Neuronal stem cell (in vitro differentiated cells): ENCODE data around the gene OR4M1.
"Not testable (repeated sequence)": the region's sequence is repeated elsewhere in the genome, so short reads cannot be mapped to it uniquely, and the experiment has no call there.

Experiments
- DNase-seq: peaks from one replicate; pipeline ENCODE4 v3.0.0-alpha.2; 2013; ENCODE audit warnings: low spot score
- H2AFZ ChIP-seq: one replicate; pipeline ENCODE4 v1.6.1; 2013; ENCODE audit warnings: mild to moderate bottlenecking, low read length, inconsistent platforms
- H2AK5ac ChIP-seq: 2 replicates; pipeline ENCODE4 v1.6.1; 2013; ENCODE audit warnings: low read depth, mild to moderate bottlenecking, inconsistent platforms, low read length, moderate library complexity, mixed read lengths
- H2BK120ac ChIP-seq: 2 replicates; pipeline ENCODE4 v1.6.1; 2013; ENCODE audit warnings: low read depth, mild to moderate bottlenecking, inconsistent platforms, low read length, moderate library complexity, mixed read lengths
- H2BK12ac ChIP-seq: one replicate; pipeline ENCODE4 v1.6.1; 2013; ENCODE audit warnings: low read length, inconsistent platforms
- H2BK15ac ChIP-seq: 2 replicates; pipeline ENCODE4 v1.6.1; 2013; ENCODE audit warnings: mild to moderate bottlenecking, low read length, inconsistent platforms, mixed read lengths
- H2BK5ac ChIP-seq: one replicate; pipeline ENCODE4 v1.6.1; 2013; ENCODE audit warnings: inconsistent platforms, mild to moderate bottlenecking, low read length, moderate library complexity
- H3K14ac ChIP-seq: one replicate; pipeline ENCODE4 v1.6.1; 2013; ENCODE audit warnings: low read length, inconsistent platforms
- H3K18ac ChIP-seq: 2 replicates; pipeline ENCODE4 v1.6.1; 2013; ENCODE audit warnings: low read length, inconsistent platforms
- H3K23ac ChIP-seq: 2 replicates; pipeline ENCODE4 v1.6.1; 2013; ENCODE audit warnings: low read depth, mild to moderate bottlenecking, mixed read lengths, low read length, inconsistent platforms; ENCODE audit not compliant: poor library complexity
- H3K27ac ChIP-seq: replicated peaks from 3 replicates; pipeline ENCODE4 v1.5.1; 2013; ENCODE audit warnings: low read length, inconsistent platforms
- H3K27me3 ChIP-seq, 3 experiments: 2 replicates each; pipeline ENCODE4 v1.6.1; 2013; ENCODE audit warnings: low read length in 3 of 3, mild to moderate bottlenecking in 2 of 3, inconsistent platforms in 1 of 3, low read depth in 1 of 3, mixed read lengths in 1 of 3, moderate library complexity in 1 of 3; ENCODE audit not compliant: control insufficient read depth in 3 of 3, insufficient read depth in 3 of 3
- H3K36me3 ChIP-seq, 2 donors: replicated peaks in 1 of 2; 2 replicates each; pipeline ENCODE4 v1.6.1; 2013; ENCODE audit warnings: low read length in 2 of 2; ENCODE audit not compliant: control insufficient read depth in 2 of 2, insufficient read depth in 2 of 2
- H3K4ac ChIP-seq: 2 replicates; pipeline ENCODE4 v1.6.1; 2013; ENCODE audit warnings: inconsistent platforms, mild to moderate bottlenecking, low read length, moderate library complexity
- H3K4me1 ChIP-seq, 2 donors: 1 replicate in 1 of 2; 2 replicates in 1 of 2; pipeline ENCODE4 v1.6.1; 2013; ENCODE audit warnings: low read length in 2 of 2, low read depth in 1 of 2; ENCODE audit not compliant: control insufficient read depth in 2 of 2, insufficient read depth in 1 of 2
- H3K4me2 ChIP-seq: one replicate; pipeline ENCODE4 v1.6.1; 2013; ENCODE audit warnings: mild to moderate bottlenecking, low read length, inconsistent platforms; ENCODE audit not compliant: insufficient read depth, poor library complexity, severe bottlenecking
- H3K4me3 ChIP-seq, 2 donors: 2 replicates each; pipeline ENCODE4 v1.5.1; 2013; ENCODE audit warnings: low read length in 2 of 2, mild to moderate bottlenecking in 2 of 2, inconsistent platforms in 1 of 2, moderate library complexity in 1 of 2
- H3K79me1 ChIP-seq: one replicate; pipeline ENCODE4 v1.6.1; 2013; ENCODE audit warnings: low read depth, mild to moderate bottlenecking, inconsistent platforms, low read length, moderate library complexity
- H3K9ac ChIP-seq: one replicate; pipeline ENCODE4 v1.6.1; 2013; ENCODE audit warnings: mild to moderate bottlenecking, low read depth, low read length, inconsistent platforms; ENCODE audit not compliant: poor library complexity
- H3K9me3 ChIP-seq, 2 donors: replicated peaks in 1 of 2; 2 replicates each; pipeline versions ENCODE3 to v1.6.1; 2013; ENCODE audit warnings: low read length in 2 of 2, mild to moderate bottlenecking in 2 of 2, inconsistent platforms in 1 of 2, low read depth in 1 of 2, mixed read lengths in 1 of 2, moderate library complexity in 1 of 2; ENCODE audit not compliant: control insufficient read depth in 2 of 2, insufficient read depth in 1 of 2
- H4K8ac ChIP-seq: one replicate; pipeline ENCODE4 v1.6.1; 2013; ENCODE audit warnings: low read depth, mild to moderate bottlenecking, inconsistent platforms, low read length, moderate library complexity
- H4K91ac ChIP-seq: one replicate; pipeline ENCODE4 v1.6.1; 2013; ENCODE audit warnings: low read length, low read depth, mild to moderate bottlenecking, inconsistent platforms; ENCODE audit not compliant: poor library complexity
- WGBS, 2 donors: extraction: QIAGEN DNeasy Blood & Tissue Kit; methylation state at CpG; one replicate each; pipeline ENCODE4 v1.1.7; 2013; ENCODE audit warnings: missing lambda C conversion rate in 2 of 2, mixed read lengths in 1 of 2; ENCODE audit not compliant: insufficient read length in 2 of 2, insufficient replicate concordance in 1 of 2; ENCODE audit errors: extremely low coverage in 2 of 2; 5-methylcytosine and 5-hydroxymethylcytosine counted together

The OR4M1 gene

DNA sequence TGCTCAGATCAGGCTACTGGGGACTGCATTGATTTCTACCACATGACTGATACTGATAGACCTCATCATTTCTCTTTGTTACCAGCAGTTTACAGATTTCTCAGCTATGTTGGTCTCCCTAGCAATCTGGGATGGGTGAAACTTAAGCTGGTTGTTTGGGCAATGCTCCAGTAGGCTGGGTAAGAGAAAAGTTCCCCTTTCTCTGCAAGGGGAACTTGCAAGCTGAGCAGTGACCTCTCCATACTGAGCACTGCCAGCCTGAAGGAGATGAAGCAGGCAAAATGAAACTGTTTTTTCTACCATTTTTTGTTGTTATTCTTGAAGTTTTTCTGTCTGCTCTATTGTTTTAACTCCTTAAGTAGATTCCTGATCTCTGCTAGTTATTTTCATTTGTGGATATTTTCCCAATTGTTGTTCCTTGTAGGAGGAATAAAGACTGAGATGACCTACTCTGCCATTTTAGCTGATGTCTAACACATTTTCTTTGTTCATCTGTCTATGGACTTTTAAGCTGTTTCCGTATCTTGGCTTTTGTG lies 1.3 kb upstream of the OR4M1 start:
- no peak overlapping the region for H3K9ac ChIP-seq
- H2AFZ ChIP-seq, result no peak overlapping the region
- DNase-seq, result no peak
- no peak overlapping the region for H3K4me3 ChIP-seq
- no peak overlapping the region for H3K18ac ChIP-seq
- no peak overlapping the region for H3K4ac ChIP-seq
- no peak overlapping the region for H2AK5ac ChIP-seq
- no peaks in the 10 kb centered on the region for H3K79me1 ChIP-seq
- H4K8ac ChIP-seq, result no peak overlapping the region
- H3K14ac ChIP-seq, result no peak overlapping the region
- H3K36me3 ChIP-seq, result no peaks in the 10 kb centered on the region
- no peak overlapping the region for H3K4me2 ChIP-seq
- no peak overlapping the region for H2BK120ac ChIP-seq
- H2BK15ac ChIP-seq, result no peak overlapping the region
- no peak overlapping the region for H3K23ac ChIP-seq
- H3K4me1 ChIP-seq, result no peaks in the 10 kb centered on the region
- H3K27ac ChIP-seq, result no peak overlapping the region
- H2BK5ac ChIP-seq, result no peak overlapping the region
- peaks cover 0 to 9% of the 10 kb centered on the region in 2 donors for H3K9me3 ChIP-seq
- no peak overlapping the region for H2BK12ac ChIP-seq
- H4K91ac ChIP-seq, result no peak overlapping the region
- no CpG with 5 or more reads among the region's 1 CpG for WGBS, 2 donors
- no peaks in the 10 kb centered on the region for H3K27me3 ChIP-seq

DNA sequence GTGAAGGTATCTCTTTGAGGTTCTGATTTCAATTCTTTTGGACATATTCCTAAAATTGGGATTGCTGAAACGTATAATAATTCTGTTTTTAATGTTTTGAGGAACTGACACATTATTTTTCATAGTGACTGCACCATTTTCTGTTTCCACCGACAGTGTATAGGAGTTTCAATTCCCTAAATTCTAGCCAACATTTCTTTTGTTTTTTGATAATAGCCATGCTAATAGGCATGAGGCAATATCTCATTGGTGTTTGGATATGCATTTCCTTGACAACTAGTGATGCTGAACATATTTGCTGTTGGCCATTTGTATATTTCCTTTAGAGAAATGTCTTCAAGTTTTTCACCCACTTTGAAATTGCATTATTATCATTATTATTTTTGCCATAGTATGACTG lies 850 bp upstream of the OR4M1 start:
- not testable (repeated sequence) for H2BK5ac ChIP-seq, H3K27ac ChIP-seq, H2BK15ac ChIP-seq, H2BK12ac ChIP-seq, H3K4me2 ChIP-seq, H3K23ac ChIP-seq, H3K36me3 ChIP-seq, H2BK120ac ChIP-seq, H3K4ac ChIP-seq, H3K4me3 ChIP-seq, H3K27me3 ChIP-seq, DNase-seq, H3K9me3 ChIP-seq, H2AK5ac ChIP-seq, H2AFZ ChIP-seq, H4K91ac ChIP-seq, H3K4me1 ChIP-seq, H3K9ac ChIP-seq, H3K79me1 ChIP-seq, H3K14ac ChIP-seq, H4K8ac ChIP-seq, H3K18ac ChIP-seq
- no CpG with 5 or more reads among the region's 2 CpGs for WGBS, 2 donors

DNA sequence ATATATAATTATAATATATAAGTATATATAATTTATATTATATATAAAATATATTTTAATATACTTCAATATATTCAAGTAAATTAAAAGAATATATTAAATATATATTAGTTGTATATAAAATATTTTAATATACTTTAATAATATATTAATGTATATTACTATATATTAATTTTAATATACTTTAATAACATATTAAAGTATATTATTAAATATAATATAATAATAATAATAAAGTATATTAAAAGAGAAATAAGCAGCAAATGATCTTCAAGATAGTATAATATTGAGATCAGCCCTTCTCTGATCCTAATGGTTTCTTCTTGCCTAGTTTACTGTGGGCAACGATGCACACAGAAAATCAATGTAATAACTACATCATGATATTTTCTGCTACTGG lies 2.3 kb downstream of the OR4M1 start:
- Histone ChIP-seq H3K79me1 (no peaks in the 10 kb centered on the region), H3K36me3 (no peaks in the 10 kb centered on the region), H3K4me1 (no peaks in the 10 kb centered on the region), H2AK5ac (no peak overlapping the region), H2BK12ac (no peak overlapping the region), H4K8ac (no peak overlapping the region), H3K23ac (no peak overlapping the region), H3K27ac (no peak overlapping the region), H3K4me3 (no peak overlapping the region), H2BK15ac (no peak overlapping the region), H3K14ac (no peak overlapping the region), H3K18ac (no peak overlapping the region), H4K91ac (no peak overlapping the region), H2BK120ac (no peak overlapping the region), H3K27me3 (no peaks in the 10 kb centered on the region), H3K4me2 (no peak overlapping the region), H3K9me3 (peaks cover 0 to 9% of the 10 kb centered on the region in 2 donors), H3K9ac (no peak overlapping the region), H2BK5ac (no peak overlapping the region), H3K4ac (no peak overlapping the region), H2AFZ (no peak overlapping the region)
- DNase-seq, result no peak
- WGBS, 2 donors, result no CpG with 5 or more reads among the region's 1 CpG

DNA sequence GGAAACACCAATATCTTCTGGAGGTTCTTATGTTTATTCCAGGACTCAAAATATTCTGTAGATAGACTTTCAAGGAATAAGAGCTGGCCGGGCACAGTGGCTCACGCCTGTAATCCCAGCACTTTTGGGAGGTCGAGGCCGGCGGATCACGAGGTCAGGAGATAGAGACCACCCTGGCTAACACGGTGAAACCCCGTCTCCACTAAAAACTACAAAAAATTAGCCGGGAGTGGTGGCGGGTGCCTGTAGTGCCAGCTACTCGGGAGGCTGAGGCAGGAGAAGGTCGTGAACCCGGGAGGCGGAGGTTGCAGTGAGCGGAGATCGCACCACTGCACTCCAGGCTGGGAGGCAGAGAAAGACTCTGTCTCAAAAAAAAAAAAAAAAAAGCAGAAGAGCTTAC lies 12.5 kb downstream of the OR4M1 start:
- H2BK12ac ChIP-seq, H3K18ac ChIP-seq, H2AK5ac ChIP-seq, H3K4ac ChIP-seq, H3K4me3 ChIP-seq, H4K91ac ChIP-seq, H3K9ac ChIP-seq, DNase-seq, H3K4me2 ChIP-seq, H3K27ac ChIP-seq, H4K8ac ChIP-seq, H2AFZ ChIP-seq, H3K36me3 ChIP-seq, H3K79me1 ChIP-seq, H2BK15ac ChIP-seq, H3K14ac ChIP-seq, H3K9me3 ChIP-seq, H3K27me3 ChIP-seq, H2BK5ac ChIP-seq, H3K23ac ChIP-seq, H3K4me1 ChIP-seq, H2BK120ac ChIP-seq: not testable (repeated sequence)
- no CpG with 5 or more reads among the region's 16 CpGs for WGBS, 2 donors
